HG03025 (cell line): ENCODE measurements around the gene GUCA2B.

Source experiments
- ATAC-seq: cut with Tn5 transposase; IDR thresholded peaks from one replicate; pipeline ENCODE4 v1.9.1; 2021; ENCODE audit warnings: mild to moderate bottlenecking, moderate library complexity; ENCODE audit not compliant: unreplicated experiment, low FRiP score

The GUCA2B gene

GRCh38 chr1:42152907-42153600, at the start of gene GUCA2B:
TSS of gene GUCA2B (plus strand) at chr1:42153410. CDS start at chr1:42153451, 41 bp downstream.
- no peak for ATAC-seq

GRCh38 chr1:42105025-42105424, 48.2 kb upstream of the GUCA2B start:
- ATAC-seq: no peak

GRCh38 chr1:42108309-42108708, 44.9 kb upstream of the GUCA2B start:
- no peak for ATAC-seq

GRCh38 chr1:42109600-42109999, 43.6 kb upstream of the GUCA2B start:
- no peak for ATAC-seq

- no peak for ATAC-seq
Observed at GRCh38 chr1:42114229-42114628, 39.0 kb upstream of the GUCA2B start.

- no peak for ATAC-seq
Observed at GRCh38 chr1:42117214-42117613, 36.0 kb upstream of the GUCA2B start.

GRCh38 chr1:42118125-42118524, 35.1 kb upstream of the GUCA2B start:
- ATAC-seq: no peak

GRCh38 chr1:42122408-42122807, 30.8 kb upstream of the GUCA2B start:
- ATAC-seq: no peak

GRCh38 chr1:42125552-42125951, 27.7 kb upstream of the GUCA2B start:
- no peak for ATAC-seq

GRCh38 chr1:42127767-42128166, 25.4 kb upstream of the GUCA2B start:
- ATAC-seq: no peak

- ATAC-seq: no peak
Observed at GRCh38 chr1:42128499-42128898, 24.7 kb upstream of the GUCA2B start.

- ATAC-seq: no peak
Observed at GRCh38 chr1:42128964-42129363, 24.2 kb upstream of the GUCA2B start.

GRCh38 chr1:42130061-42130660, 23.0 kb upstream of the GUCA2B start:
- ATAC-seq: no peak

- ATAC-seq: no peak
Observed at GRCh38 chr1:42133390-42133789, 19.8 kb upstream of the GUCA2B start.

GRCh38 chr1:42133809-42134526, 19.2 kb upstream of the GUCA2B start:
- ATAC-seq: no peak

- no peak for ATAC-seq
Observed at GRCh38 chr1:42135426-42135825, 17.8 kb upstream of the GUCA2B start.

GRCh38 chr1:42136466-42136865, 16.7 kb upstream of the GUCA2B start:
- ATAC-seq: no peak

- no peak for ATAC-seq
Observed at GRCh38 chr1:42137766-42138165, 15.4 kb upstream of the GUCA2B start.

GRCh38 chr1:42138586-42138985, 14.6 kb upstream of the GUCA2B start:
- ATAC-seq: no peak

GRCh38 chr1:42139444-42139843, 13.8 kb upstream of the GUCA2B start:
- ATAC-seq: no peak

- ATAC-seq: no peak
Observed at GRCh38 chr1:42140191-42140590, 13.0 kb upstream of the GUCA2B start.

GRCh38 chr1:42141978-42142377, 11.2 kb upstream of the GUCA2B start:
- no peak for ATAC-seq
